GM23338 (cell line): ENCODE measurements around the gene EGLN3. TPM values are rescaled to one million over a fixed set of nuclear protein-coding genes. Genes with fewer than 3 reads are reported as not detected.

ENCODE experiments used
- JUNB ChIP-seq: IDR thresholded peaks from one replicate; pipeline ENCODE4 v1.6.1; 2016; ENCODE audit warnings: antibody characterized with exemption; ENCODE audit not compliant: unreplicated experiment
- POLR2AphosphoS5 ChIP-seq: IDR thresholded peaks from 2 replicates; pipeline ENCODE4 v1.6.1; 2016; ENCODE audit warnings: antibody characterized with exemption, low read depth
- REST ChIP-seq: IDR thresholded peaks from one replicate; pipeline ENCODE4 v1.6.1; 2018; ENCODE audit warnings: antibody characterized with exemption; ENCODE audit not compliant: unreplicated experiment
- STAT1 ChIP-seq: IDR thresholded peaks from one replicate; pipeline ENCODE4 v1.6.1; 2016; ENCODE audit warnings: antibody characterized with exemption; ENCODE audit not compliant: unreplicated experiment
- polyA plus RNA-seq: library from polyadenylated mRNA; unstranded; fragments of >200 nt; fragmentation: Nextera tagmentation; extraction: Ambion mirVana; gene quantifications from 2 replicates; pipeline ENCODE4 v1.2.1, GENCODE V29; 2016
- total RNA-seq: library from RNA; depleted of rRNA; stranded (reverse); fragments of >200 nt; shearing (Covaris generic); gene quantifications from 2 replicates; pipeline ENCODE4 v1.2.3, GENCODE V29; 2014
- TF ChIP-seq, protein P1 (sequence below): fragments of 250-450 bp; sonication (Bioruptor Pico); IDR thresholded peaks from 2 replicates; pipeline ENCODE4 v1.5.0; 2020; ENCODE audit warnings: mild to moderate bottlenecking, moderate library complexity
- TF ChIP-seq, protein P2 (sequence below): IDR thresholded peaks from 2 replicates; pipeline ENCODE4 v1.6.1; 2016; ENCODE audit warnings: antibody characterized with exemption

EGLN3 gene
- total and polyA plus RNA-seq, 2 experiments from 2014 or later: 26.8 to 42.9 TPM

DNA sequence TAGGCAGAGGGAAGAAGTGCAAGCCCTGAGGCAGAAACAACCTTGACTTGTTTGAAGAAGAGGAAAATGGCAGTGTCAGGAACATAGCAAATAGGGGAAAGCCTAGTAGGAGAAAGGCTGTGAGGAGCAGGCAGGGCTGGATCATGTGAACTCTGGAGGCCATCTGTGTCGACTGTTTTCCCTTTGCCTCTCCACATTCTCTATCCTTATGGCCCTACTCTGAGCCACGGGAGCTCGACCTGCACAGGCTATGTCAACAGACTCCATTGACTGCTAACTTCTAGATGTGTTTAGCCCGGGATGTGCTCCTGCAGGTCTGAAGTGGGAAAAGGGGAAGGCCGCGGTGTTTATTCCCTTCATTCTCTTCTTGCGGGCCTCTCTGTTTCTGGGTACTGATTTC lies 35.2 kb downstream of the EGLN3 start (continued):
- TF ChIP-seq, protein P1, sequence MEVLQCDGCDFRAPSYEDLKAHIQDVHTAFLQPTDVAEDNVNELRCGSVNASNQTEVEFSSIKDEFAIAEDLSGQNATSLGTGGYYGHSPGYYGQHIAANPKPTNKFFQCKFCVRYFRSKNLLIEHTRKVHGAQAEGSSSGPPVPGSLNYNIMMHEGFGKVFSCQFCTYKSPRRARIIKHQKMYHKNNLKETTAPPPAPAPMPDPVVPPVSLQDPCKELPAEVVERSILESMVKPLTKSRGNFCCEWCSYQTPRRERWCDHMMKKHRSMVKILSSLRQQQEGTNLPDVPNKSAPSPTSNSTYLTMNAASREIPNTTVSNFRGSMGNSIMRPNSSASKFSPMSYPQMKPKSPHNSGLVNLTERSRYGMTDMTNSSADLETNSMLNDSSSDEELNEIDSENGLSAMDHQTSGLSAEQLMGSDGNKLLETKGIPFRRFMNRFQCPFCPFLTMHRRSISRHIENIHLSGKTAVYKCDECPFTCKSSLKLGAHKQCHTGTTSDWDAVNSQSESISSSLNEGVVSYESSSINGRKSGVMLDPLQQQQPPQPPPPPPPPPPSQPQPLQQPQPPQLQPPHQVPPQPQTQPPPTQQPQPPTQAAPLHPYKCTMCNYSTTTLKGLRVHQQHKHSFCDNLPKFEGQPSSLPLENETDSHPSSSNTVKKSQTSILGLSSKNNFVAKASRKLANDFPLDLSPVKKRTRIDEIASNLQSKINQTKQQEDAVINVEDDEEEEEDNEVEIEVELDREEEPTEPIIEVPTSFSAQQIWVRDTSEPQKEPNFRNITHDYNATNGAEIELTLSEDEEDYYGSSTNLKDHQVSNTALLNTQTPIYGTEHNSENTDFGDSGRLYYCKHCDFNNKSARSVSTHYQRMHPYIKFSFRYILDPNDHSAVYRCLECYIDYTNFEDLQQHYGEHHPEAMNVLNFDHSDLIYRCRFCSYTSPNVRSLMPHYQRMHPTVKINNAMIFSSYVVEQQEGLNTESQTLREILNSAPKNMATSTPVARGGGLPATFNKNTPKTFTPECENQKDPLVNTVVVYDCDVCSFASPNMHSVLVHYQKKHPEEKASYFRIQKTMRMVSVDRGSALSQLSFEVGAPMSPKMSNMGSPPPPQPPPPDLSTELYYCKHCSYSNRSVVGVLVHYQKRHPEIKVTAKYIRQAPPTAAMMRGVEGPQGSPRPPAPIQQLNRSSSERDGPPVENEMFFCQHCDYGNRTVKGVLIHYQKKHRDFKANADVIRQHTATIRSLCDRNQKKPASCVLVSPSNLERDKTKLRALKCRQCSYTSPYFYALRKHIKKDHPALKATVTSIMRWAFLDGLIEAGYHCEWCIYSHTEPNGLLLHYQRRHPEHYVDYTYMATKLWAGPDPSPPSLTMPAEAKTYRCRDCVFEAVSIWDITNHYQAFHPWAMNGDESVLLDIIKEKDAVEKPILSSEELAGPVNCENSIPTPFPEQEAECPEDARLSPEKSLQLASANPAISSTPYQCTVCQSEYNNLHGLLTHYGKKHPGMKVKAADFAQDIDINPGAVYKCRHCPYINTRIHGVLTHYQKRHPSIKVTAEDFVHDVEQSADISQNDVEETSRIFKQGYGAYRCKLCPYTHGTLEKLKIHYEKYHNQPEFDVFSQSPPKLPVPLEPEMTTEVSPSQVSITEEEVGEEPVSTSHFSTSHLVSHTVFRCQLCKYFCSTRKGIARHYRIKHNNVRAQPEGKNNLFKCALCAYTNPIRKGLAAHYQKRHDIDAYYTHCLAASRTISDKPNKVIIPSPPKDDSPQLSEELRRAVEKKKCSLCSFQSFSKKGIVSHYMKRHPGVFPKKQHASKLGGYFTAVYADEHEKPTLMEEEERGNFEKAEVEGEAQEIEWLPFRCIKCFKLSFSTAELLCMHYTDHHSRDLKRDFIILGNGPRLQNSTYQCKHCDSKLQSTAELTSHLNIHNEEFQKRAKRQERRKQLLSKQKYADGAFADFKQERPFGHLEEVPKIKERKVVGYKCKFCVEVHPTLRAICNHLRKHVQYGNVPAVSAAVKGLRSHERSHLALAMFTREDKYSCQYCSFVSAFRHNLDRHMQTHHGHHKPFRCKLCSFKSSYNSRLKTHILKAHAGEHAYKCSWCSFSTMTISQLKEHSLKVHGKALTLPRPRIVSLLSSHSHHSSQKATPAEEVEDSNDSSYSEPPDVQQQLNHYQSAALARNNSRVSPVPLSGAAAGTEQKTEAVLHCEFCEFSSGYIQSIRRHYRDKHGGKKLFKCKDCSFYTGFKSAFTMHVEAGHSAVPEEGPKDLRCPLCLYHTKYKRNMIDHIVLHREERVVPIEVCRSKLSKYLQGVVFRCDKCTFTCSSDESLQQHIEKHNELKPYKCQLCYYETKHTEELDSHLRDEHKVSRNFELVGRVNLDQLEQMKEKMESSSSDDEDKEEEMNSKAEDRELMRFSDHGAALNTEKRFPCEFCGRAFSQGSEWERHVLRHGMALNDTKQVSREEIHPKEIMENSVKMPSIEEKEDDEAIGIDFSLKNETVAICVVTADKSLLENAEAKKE (CRISPR knock-in tag): no peak
- no peak for TF ChIP-seq STAT1
- no peak for TF ChIP-seq REST
- TF ChIP-seq, protein P2, sequence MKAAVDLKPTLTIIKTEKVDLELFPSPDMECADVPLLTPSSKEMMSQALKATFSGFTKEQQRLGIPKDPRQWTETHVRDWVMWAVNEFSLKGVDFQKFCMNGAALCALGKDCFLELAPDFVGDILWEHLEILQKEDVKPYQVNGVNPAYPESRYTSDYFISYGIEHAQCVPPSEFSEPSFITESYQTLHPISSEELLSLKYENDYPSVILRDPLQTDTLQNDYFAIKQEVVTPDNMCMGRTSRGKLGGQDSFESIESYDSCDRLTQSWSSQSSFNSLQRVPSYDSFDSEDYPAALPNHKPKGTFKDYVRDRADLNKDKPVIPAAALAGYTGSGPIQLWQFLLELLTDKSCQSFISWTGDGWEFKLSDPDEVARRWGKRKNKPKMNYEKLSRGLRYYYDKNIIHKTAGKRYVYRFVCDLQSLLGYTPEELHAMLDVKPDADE: no peak
- TF ChIP-seq POLR2AphosphoS5: no peak
- TF ChIP-seq JUNB: no peak
